Adrenal gland (tissue), 5 donors: ENCODE measurements around the gene TTYH2.
A peak's percentile ranks its signal among the peaks of the same experiment; 100 is the strongest.

Experiments used
- CTCF ChIP-seq, 6 experiments: fragments of 450-650 bp in 4 of 6; fragments of 200-600 bp in 2 of 6; sonication (generic) in 1 of 6; IDR thresholded peaks; 1 replicate in 5 of 6; 2 replicates in 1 of 6; pipeline versions ENCODE4 v1.5.1 to v1.8.0; 2016 to 2021; ENCODE audit warnings: antibody characterized with exemption in 6 of 6, mild to moderate bottlenecking in 2 of 6, moderate library complexity in 1 of 6
- POLR2A ChIP-seq, 2 donors: fragments of 450-650 bp; IDR thresholded peaks; one replicate each; pipeline ENCODE4 v1.6.1; 2017; ENCODE audit warnings: antibody characterized with exemption in 2 of 2, mild to moderate bottlenecking in 2 of 2, moderate library complexity in 1 of 2
- donor health status: DM: no; HTN: no; CAD: no.

- TF ChIP-seq POLR2A (IDR thresholded peaks at IDR 0.05) (peak in 1 of 2 donors; percentile 14), CTCF (IDR thresholded peaks at IDR 0.05) (no peak)
Measured at GRCh38 chr17:74282587-74283370, 69.4 kb downstream of the TTYH2 start.
